A673 (cell line): Measurements from ENCODE around the gene HMGN3.

Experiments
- CTCF ChIP-seq: fragments of 300-800, 200-600 bp; sonication (generic); conservative IDR thresholded peaks from 2 replicates; pipeline ENCODE4 v1.5.1; 2017; ENCODE audit warnings: low read depth, mild to moderate bottlenecking, antibody characterized with exemption, low read length, moderate library complexity, mixed read lengths
- EZH2 ChIP-seq: fragments of 200-600 bp; sonication (generic); IDR thresholded peaks from 2 replicates; pipeline ENCODE4 v1.6.1; 2017; ENCODE audit warnings: borderline replicate concordance, low read depth, mild to moderate bottlenecking, mixed read lengths, antibody characterized with exemption, low read length; ENCODE audit not compliant: poor library complexity, severe bottlenecking

GRCh38 chr6:79230149-79230548 is 4.3 kb downstream of the HMGN3 start:
- TF ChIP-seq CTCF (no peak), EZH2 (no peak)
